HepG2 (cell line): ENCODE data around the gene ING2. TPM values are rescaled to one million over a fixed set of nuclear protein-coding genes. Genes with fewer than 3 reads are reported as not detected.

Experiments
- ATAC-seq: fragments of 200-7000 bp; cut with Tn5 transposase; 3 replicates; pipeline ENCODE4 v1.9.1; 2020; ENCODE audit warnings: mild to moderate bottlenecking, moderate library complexity
- BruUV-seq: library from RNA; stranded (reverse); fragments of 400-500 nt; replicated peaks from 2 replicates; lab custom pipeline; 2021; lab: Mats Ljungman, UMichigan
- CTCF ChIA-PET: fragments of 300-600 bp; formaldehyde crosslinking; extraction: SDS; loops from one replicate; lab custom pipeline; 2021; ENCODE audit warnings: low total read pairs, inconsistent platforms, low intra/inter-chr PET ratio; lab: Yijun Ruan, JAX
- POLR2A ChIA-PET: fragments of 350-600 bp; sonication (Branson Sonifier 250); formaldehyde crosslinking; loops from one replicate; lab custom pipeline; 2020; ENCODE audit warnings: antibody characterized with exemption, inconsistent platforms; lab: Yijun Ruan, JAX
- DNase-seq: peaks from one replicate; pipeline ENCODE4 v3.0.0-alpha.2; 2015; ENCODE audit warnings: low spot score
- FAIRE-seq: peaks from 3 replicates; lab custom pipeline; 2011; peaks lifted over from hg19 to GRCh38; lab: Jason Lieb, UNC
- H2AFZ ChIP-seq: one replicate; pipeline ENCODE4 v1.6.1; 2011; ENCODE audit warnings: low read length, inconsistent platforms
- H3K27ac ChIP-seq: fragments of 300-600 bp; 3 replicates; pipeline ENCODE4 v1.8.0; 2011; ENCODE audit warnings: mixed run types, mild to moderate bottlenecking, mixed read lengths, low read length, inconsistent platforms; ENCODE audit not compliant: insufficient read depth; ENCODE audit errors: extremely low read length
- H3K27me3 ChIP-seq, 2 experiments: fragments of 200-600 bp in 1 of 2; 2 replicates in 1 of 2; 3 replicates in 1 of 2; pipeline versions ENCODE4 v1.6.0 to v1.8.0; 2011; ENCODE audit warnings: low read length in 2 of 2, mild to moderate bottlenecking in 2 of 2, moderate library complexity in 2 of 2, inconsistent platforms in 1 of 2; ENCODE audit not compliant: insufficient read depth in 2 of 2, control insufficient read depth in 1 of 2
- H3K36me3 ChIP-seq, 2 experiments: fragments of 200-600 bp in 1 of 2; replicated peaks in 1 of 2; 2 replicates in 1 of 2; 3 replicates in 1 of 2; pipeline versions ENCODE4 v1.5.1 to v1.8.0; 2011; ENCODE audit warnings: low read length in 2 of 2, inconsistent platforms in 1 of 2; ENCODE audit not compliant: insufficient read depth in 2 of 2, control insufficient read depth in 1 of 2
- H3K4me1 ChIP-seq: 2 replicates; pipeline ENCODE4 v1.5.1; 2012; ENCODE audit warnings: low read length, inconsistent platforms; ENCODE audit not compliant: insufficient read depth
- H3K4me2 ChIP-seq: 2 replicates; pipeline ENCODE4 v1.6.0; 2011; ENCODE audit warnings: low read depth, low read length, inconsistent platforms
- H3K4me3 ChIP-seq, 3 experiments: fragments of 200-600 bp in 1 of 3; sonication (generic), shearing (Covaris generic) in 1 of 3; replicated peaks in 1 of 3; 2 replicates each; pipeline ENCODE4 v1.5.1; 2011 to 2016; ENCODE audit warnings: low read length in 3 of 3, inconsistent platforms in 2 of 3, low read depth in 2 of 3, mild to moderate bottlenecking in 2 of 3, control low read depth in 1 of 3, mixed read lengths in 1 of 3; ENCODE audit not compliant: insufficient read depth in 1 of 3
- H3K79me2 ChIP-seq: one replicate; pipeline ENCODE4 v1.6.1; 2011; ENCODE audit warnings: low read length, inconsistent platforms; ENCODE audit not compliant: insufficient read depth
- H3K9ac ChIP-seq: 2 replicates; pipeline ENCODE4 v1.6.0; 2011; ENCODE audit warnings: mild to moderate bottlenecking, low read depth, low read length, inconsistent platforms; ENCODE audit not compliant: insufficient read depth
- H3K9me3 ChIP-seq: 2 replicates; pipeline ENCODE4 v1.5.1; 2012; ENCODE audit warnings: mild to moderate bottlenecking, low read length
- H4K20me1 ChIP-seq: 2 replicates; pipeline ENCODE4 v1.6.0; 2011; ENCODE audit warnings: inconsistent platforms, mild to moderate bottlenecking, low read length, moderate library complexity; ENCODE audit not compliant: insufficient read depth
- ADNP ChIP-seq: sonication (generic); formaldehyde crosslinking; IDR thresholded peaks from 2 replicates; pipeline ENCODE4 v1.4.0; 2020; ENCODE audit warnings: missing genetic modification reagents
- EED ChIP-seq: sonication (generic); formaldehyde crosslinking; IDR thresholded peaks from 2 replicates; pipeline ENCODE4 v1.5.0; 2020; ENCODE audit warnings: mild to moderate bottlenecking, missing genetic modification reagents
- ELF4 ChIP-seq: sonication (generic); formaldehyde crosslinking; IDR thresholded peaks from 2 replicates; pipeline ENCODE4 v1.5.0; 2020; ENCODE audit warnings: missing genetic modification reagents, mild to moderate bottlenecking, moderate library complexity, borderline replicate concordance
- MAFK ChIP-seq, 2 experiments: IDR thresholded peaks in 1 of 2; conservative IDR thresholded peaks in 1 of 2; 2 replicates each; pipeline ENCODE4 v1.6.1; 2011; ENCODE audit warnings: improper control_type of control experiment in 2 of 2, low read length in 2 of 2
- NAIF1 ChIP-seq: sonication (generic); formaldehyde crosslinking; IDR thresholded peaks from 2 replicates; pipeline ENCODE4 v1.5.0; 2020; ENCODE audit warnings: mild to moderate bottlenecking, missing genetic modification reagents, borderline replicate concordance
- NCOA1 ChIP-seq: sonication (generic); formaldehyde crosslinking; IDR thresholded peaks from 2 replicates; pipeline ENCODE4 v1.9.0; 2021; ENCODE audit warnings: missing genetic modification reagents
- NFATC3 ChIP-seq: sonication (generic); formaldehyde crosslinking; IDR thresholded peaks from 2 replicates; pipeline ENCODE4 v1.5.1; 2020; ENCODE audit warnings: mild to moderate bottlenecking, missing genetic modification reagents
- SALL2 ChIP-seq: sonication (generic); formaldehyde crosslinking; IDR thresholded peaks from 2 replicates; pipeline ENCODE4 v1.8.1; 2023; ENCODE audit warnings: mild to moderate bottlenecking, missing genetic modification reagents, inconsistent platforms
- SCMH1 ChIP-seq: sonication (generic); formaldehyde crosslinking; IDR thresholded peaks from 2 replicates; pipeline ENCODE4 v1.9.0; 2021; ENCODE audit warnings: missing genetic modification reagents, mild to moderate bottlenecking, borderline replicate concordance
- ZNF496 ChIP-seq: sonication (generic); formaldehyde crosslinking; IDR thresholded peaks from 2 replicates; pipeline ENCODE4 v1.8.1; 2023; ENCODE audit warnings: mild to moderate bottlenecking, moderate library complexity, missing genetic modification reagents; ENCODE audit not compliant: insufficient replicate concordance
- ZNF605 ChIP-seq: sonication (generic); formaldehyde crosslinking; IDR thresholded peaks from 2 replicates; pipeline ENCODE4 v1.8.0; 2022; ENCODE audit warnings: mild to moderate bottlenecking, missing genetic modification reagents
- ZNF761 ChIP-seq: sonication (generic); formaldehyde crosslinking; conservative IDR thresholded peaks from 2 replicates; pipeline ENCODE4 v1.4.0; 2020; ENCODE audit warnings: mild to moderate bottlenecking, missing genetic modification reagents
- WGBS: methylation state at CpG from one replicate; pipeline ENCODE4 v1.1.6; 2017; ENCODE audit warnings: low lambda C conversion rate; 5-methylcytosine and 5-hydroxymethylcytosine counted together
- in situ Hi-C: cut with HindIII; loops from 2 replicates; pipeline ENCODE4 v1.10.0; 2017; ENCODE audit warnings: low pct_unique_long_range_greater_than_20kb; ENCODE audit not compliant: extremely low pct_ligation_motif_present
- intact Hi-C: fragments of 100-400 bp; cut with micrococcal nuclease; formaldehyde crosslinking; loops from one replicate; pipeline ENCODE4 v1.10.0; 2022; ENCODE audit not compliant: unreplicated experiment
- polyA plus RNA-seq, 8 experiments: library from polyadenylated mRNA; depleted of rRNA in 3 of 8; stranded (reverse) in 7 of 8; unstranded in 1 of 8; fragments of >200 nt; fragmentation: Illumina TruSeq in 4 of 8; extraction: Trizol in 4 of 8; gene quantifications; 2 replicates each; pipeline versions ENCODE4 v1.2.1 to v1.2.3, GENCODE V29; 2011 to 2016; ENCODE audit warnings: low read depth in 4 of 8, missing spikeins in 1 of 8, mixed read lengths in 1 of 8; ENCODE audit not compliant: insufficient read depth in 1 of 8
- total RNA-seq, 5 experiments: library from RNA; depleted of rRNA; stranded (reverse); fragments of >200 nt; fragmentation: Illumina TruSeq; extraction: Trizol; gene quantifications; 2 replicates each; pipeline ENCODE4 v1.2.3, GENCODE V29; 2016; ENCODE audit warnings: low read depth in 1 of 5

ING2 gene
- total and polyA plus RNA-seq, 2 of the 13 experiments (the other 11 are each of a cell fraction or from before 2014, with no cell fraction given) = 6.6 to 12.4 TPM

DNA sequence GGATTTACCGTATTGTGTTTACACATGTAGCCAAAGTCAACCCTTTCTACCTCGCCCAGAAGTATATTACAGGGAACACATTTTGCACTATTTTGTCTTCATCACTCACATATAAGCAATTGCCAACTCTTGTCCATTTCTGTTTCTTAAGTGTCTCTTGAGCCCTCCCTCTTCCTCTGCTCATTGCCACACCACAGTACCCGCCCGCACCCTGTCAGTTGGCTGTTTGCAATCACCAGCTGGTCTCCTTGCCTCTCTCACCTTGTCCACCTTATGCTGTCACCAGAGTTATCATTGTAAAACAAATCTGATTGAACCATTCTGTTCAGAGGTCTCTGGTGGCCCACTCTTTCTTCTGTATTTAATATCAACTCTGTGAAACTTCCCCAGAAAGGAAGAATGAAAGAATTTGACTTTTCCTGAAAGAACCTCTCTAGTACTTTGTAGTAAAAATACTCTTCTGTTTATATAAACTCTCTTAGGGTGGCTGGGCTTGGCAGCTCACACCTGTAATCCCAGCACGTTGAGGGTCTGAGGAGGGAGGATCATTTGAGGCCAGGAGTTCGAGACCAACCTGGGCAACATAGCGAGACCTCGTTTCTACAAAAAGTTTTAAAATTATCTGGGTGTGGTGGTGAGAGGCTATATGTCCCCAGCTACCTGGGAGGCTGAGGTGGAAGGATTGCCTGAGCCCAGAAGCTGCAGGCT is 50.2 kb downstream of the ING2 start:
- FAIRE-seq = no peak
- CTCF ChIA-PET = no interaction called here
- in situ Hi-C loops (no loop called here), intact Hi-C loops (no loop called here)
- 19% methylated on average over 8 of the region's 8 CpGs for WGBS
- TF ChIP-seq MAFK (conservative IDR thresholded peaks at IDR 0.05 in 1 of 2, IDR thresholded peaks at IDR 0.05 in 1 of 2; ENCODE audit: low read length in 2 of 2) = no peak
- TF ChIP-seq ADNP (CRISPR knock-in tag) = no peak
- no peak for TF ChIP-seq ZNF761 (CRISPR knock-in tag)
- TF ChIP-seq NAIF1 (CRISPR knock-in tag) = no peak
- no peak for TF ChIP-seq ELF4 (CRISPR knock-in tag)
- TF ChIP-seq ZNF496 (CRISPR knock-in tag) = no peak
- no peak for TF ChIP-seq NCOA1 (CRISPR knock-in tag)
- no peak for TF ChIP-seq NFATC3 (CRISPR knock-in tag)
- no peak for TF ChIP-seq EED (CRISPR knock-in tag)
- TF ChIP-seq ZNF605 (CRISPR knock-in tag) = no peak
- TF ChIP-seq SCMH1 (CRISPR knock-in tag) = no peak
- TF ChIP-seq SALL2 = no peak
- no peak for DNase-seq
- no peaks in the 10 kb centered on the region for H3K79me2 ChIP-seq
- H3K27me3 ChIP-seq = no peaks in the 10 kb centered on the region; a peak in 1 of 5 replicates
- no peaks in the 10 kb centered on the region for H3K4me1 ChIP-seq
- no peaks in the 10 kb centered on the region for H3K36me3 ChIP-seq
- H3K9me3 ChIP-seq = no peaks in the 10 kb centered on the region
- H3K9ac ChIP-seq = no peak overlapping the region
- no peak overlapping the region for H3K4me2 ChIP-seq
- POLR2A ChIA-PET = no interaction called here
- no TSS peak for BruUV-seq
- no peak overlapping the region for H2AFZ ChIP-seq
- no peak overlapping the region for H3K4me3 ChIP-seq
- no peaks in the 10 kb centered on the region for H4K20me1 ChIP-seq
- ATAC-seq = no peak
- no peak overlapping the region for H3K27ac ChIP-seq
